Osteocyte (in vitro differentiated cells): ENCODE results near the gene SLC1A3. TPM values are rescaled to one million over a fixed set of nuclear protein-coding genes. Genes with fewer than 3 reads are reported as not detected.

ENCODE experiments used
- DNase-seq: peaks from one replicate; pipeline ENCODE4 v3.0.0; 2021; ENCODE audit warnings: mixed read lengths; ENCODE audit not compliant: unreplicated experiment; ENCODE audit errors: extremely low spot score
- H3K27ac Mint-ChIP-seq: one replicate; pipeline ENCODE4 v1.8.0; 2021; ENCODE audit warnings: mild to moderate bottlenecking, mixed read lengths; ENCODE audit not compliant: unreplicated experiment
- H3K27me3 Mint-ChIP-seq: one replicate; pipeline ENCODE4 v1.8.0; 2021; ENCODE audit warnings: mixed read lengths; ENCODE audit not compliant: unreplicated experiment
- H3K36me3 Mint-ChIP-seq: one replicate; pipeline ENCODE4 v1.8.0; 2021; ENCODE audit warnings: mixed read lengths; ENCODE audit not compliant: unreplicated experiment
- H3K4me1 Mint-ChIP-seq: one replicate; pipeline ENCODE4 v1.8.0; 2021; ENCODE audit warnings: mixed read lengths; ENCODE audit not compliant: unreplicated experiment
- H3K4me3 Mint-ChIP-seq: one replicate; pipeline ENCODE4 v1.8.0; 2021; ENCODE audit warnings: mild to moderate bottlenecking, moderate library complexity, mixed read lengths; ENCODE audit not compliant: unreplicated experiment
- H3K9me3 Mint-ChIP-seq: one replicate; pipeline ENCODE4 v1.8.0; 2021; ENCODE audit warnings: mixed read lengths; ENCODE audit not compliant: unreplicated experiment
- CTCF ChIP-seq: fragments of 200-600 bp; sonication (generic); IDR thresholded peaks from 2 replicates; pipeline ENCODE4 v1.5.0; 2021; ENCODE audit warnings: antibody characterized with exemption, mild to moderate bottlenecking, moderate library complexity
- total RNA-seq: library from RNA; stranded (reverse); gene quantifications from 2 replicates; pipeline ENCODE4 v1.2.1, GENCODE V29; 2021

SLC1A3 gene
- total RNA-seq, 1 donor from 2014 or later: 19.9 TPM

DNA sequence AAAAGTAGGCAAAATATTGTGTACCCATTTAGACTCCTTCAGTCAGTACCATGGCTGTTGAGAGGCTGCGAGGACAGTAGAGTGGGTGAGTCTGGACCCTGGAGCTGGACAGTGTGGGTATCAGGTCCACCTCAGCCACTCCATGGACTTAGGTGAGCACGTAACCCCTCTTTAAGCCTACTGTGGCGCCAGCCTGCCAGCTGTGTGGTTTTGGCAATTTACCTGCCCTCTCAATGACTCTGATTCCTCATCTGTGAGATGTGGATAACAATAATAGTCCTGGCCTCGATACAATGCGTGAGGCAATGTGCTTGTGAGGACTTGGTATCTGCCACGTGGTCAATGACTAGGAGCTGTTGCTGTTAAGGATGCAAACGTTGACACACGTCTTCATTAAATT lies 17.9 kb downstream of the SLC1A3 start:
- peaks cover 26% of the 10 kb centered on the region for H3K27me3 Mint-ChIP-seq
- no peaks in the 10 kb centered on the region for H3K9me3 Mint-ChIP-seq
- no peak for DNase-seq
- H3K27ac Mint-ChIP-seq: no peak overlapping the region
- H3K4me3 Mint-ChIP-seq: no peak overlapping the region
- TF ChIP-seq CTCF: no peak
- H3K36me3 Mint-ChIP-seq: no peaks in the 10 kb centered on the region
- no peaks in the 10 kb centered on the region for H3K4me1 Mint-ChIP-seq

DNA sequence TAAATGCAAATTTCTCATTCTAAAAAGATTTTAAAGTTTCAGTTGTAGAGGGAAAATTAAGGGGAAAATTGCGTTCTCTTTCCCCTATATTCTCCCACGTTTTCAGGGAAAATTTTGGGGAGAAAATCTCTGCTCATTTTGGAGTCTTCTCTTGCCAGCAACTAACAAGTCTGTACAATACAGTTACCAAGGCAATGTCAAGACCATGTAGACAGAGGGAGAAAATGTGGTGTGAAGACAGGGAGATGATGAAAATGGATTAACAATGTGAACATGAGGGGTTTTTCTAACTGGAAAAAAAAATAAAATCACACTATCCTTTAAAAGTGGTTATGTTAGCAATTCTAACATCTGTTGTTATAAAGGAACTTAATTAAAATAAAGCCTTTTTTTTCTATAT lies 22.3 kb downstream of the SLC1A3 start:
- peaks cover 14% of the 10 kb centered on the region for H3K36me3 Mint-ChIP-seq
- no peak overlapping the region for H3K27ac Mint-ChIP-seq
- no peaks in the 10 kb centered on the region for H3K4me1 Mint-ChIP-seq
- no peaks in the 10 kb centered on the region for H3K9me3 Mint-ChIP-seq
- DNase-seq: no peak
- no peak overlapping the region for H3K4me3 Mint-ChIP-seq
- TF ChIP-seq CTCF: no peak
- H3K27me3 Mint-ChIP-seq: peaks cover 40% of the 10 kb centered on the region

DNA sequence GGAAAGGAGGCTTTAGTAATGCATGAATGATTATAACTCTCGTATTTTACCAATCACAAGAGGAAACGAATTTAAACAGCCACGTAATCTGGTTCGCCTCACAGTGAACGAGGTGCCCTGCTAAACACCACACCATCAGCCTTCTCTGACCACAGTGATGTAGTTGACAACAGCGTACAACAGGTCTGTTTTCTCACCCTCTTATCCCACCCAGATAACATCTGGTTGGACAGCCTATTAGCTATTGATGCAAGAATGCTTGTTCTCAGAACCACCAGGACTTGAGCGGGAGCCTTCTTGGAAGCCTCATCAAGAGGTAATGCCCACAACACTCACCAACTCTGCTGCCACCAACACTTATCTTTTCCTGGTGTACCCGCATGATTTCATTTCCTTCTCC lies 23.3 kb downstream of the SLC1A3 start:
- H3K9me3 Mint-ChIP-seq: no peaks in the 10 kb centered on the region
- peaks cover 40% of the 10 kb centered on the region for H3K27me3 Mint-ChIP-seq
- no peak overlapping the region for H3K4me3 Mint-ChIP-seq
- peaks cover 14% of the 10 kb centered on the region for H3K36me3 Mint-ChIP-seq
- H3K27ac Mint-ChIP-seq: no peak overlapping the region
- no peak for TF ChIP-seq CTCF
- DNase-seq: no peak
- H3K4me1 Mint-ChIP-seq: no peaks in the 10 kb centered on the region

DNA sequence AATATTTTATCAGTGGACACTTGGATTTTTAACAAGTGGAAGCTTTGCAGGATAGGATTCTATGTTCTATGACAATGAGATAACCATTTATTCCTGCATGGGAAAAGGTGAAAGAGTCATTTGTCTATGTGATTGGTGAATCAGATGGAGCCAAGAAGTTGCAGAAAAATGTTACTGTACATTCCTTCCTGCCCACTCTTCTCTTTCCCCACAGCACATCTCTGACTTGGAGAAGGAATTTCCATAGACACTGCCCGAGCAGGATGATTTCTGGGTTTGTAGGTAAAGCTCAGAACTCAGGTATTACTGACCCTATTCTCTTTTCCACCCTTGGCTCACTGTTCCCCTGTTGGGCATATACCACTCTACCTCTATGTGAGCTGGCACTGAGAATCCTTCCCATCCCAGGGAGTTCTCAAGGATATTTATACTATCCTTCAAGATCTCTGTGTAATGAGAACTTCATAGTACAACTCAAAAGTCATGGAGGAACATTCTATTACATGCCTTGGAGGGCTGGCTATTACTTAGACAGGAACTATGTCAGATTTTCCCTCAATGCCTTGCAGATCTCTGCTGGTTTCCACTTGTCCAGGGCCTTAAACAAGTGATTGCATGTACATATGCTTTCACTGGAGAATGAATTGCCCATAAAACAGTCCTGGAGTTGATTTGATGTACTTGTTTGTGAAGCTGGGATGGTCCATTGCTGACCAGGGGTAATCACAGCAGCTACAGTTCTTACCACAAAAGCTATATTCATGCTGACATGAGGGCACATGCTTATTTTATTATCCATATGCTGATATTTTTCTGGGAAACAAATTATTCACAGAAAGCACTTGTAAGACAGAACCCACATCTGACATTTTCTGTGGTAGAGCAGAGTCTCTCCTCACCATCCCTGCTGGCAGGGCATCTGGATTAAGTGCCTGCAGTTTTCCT lies 24.1 kb downstream of the SLC1A3 start:
- Mint-ChIP-seq H3K27me3 (peaks cover 40% of the 10 kb centered on the region), H3K4me3 (no peak overlapping the region), H3K9me3 (no peaks in the 10 kb centered on the region), H3K27ac (no peak overlapping the region), H3K36me3 (peaks cover 14% of the 10 kb centered on the region), H3K4me1 (no peaks in the 10 kb centered on the region)
- DNase-seq: no peak
- no peak for TF ChIP-seq CTCF

DNA sequence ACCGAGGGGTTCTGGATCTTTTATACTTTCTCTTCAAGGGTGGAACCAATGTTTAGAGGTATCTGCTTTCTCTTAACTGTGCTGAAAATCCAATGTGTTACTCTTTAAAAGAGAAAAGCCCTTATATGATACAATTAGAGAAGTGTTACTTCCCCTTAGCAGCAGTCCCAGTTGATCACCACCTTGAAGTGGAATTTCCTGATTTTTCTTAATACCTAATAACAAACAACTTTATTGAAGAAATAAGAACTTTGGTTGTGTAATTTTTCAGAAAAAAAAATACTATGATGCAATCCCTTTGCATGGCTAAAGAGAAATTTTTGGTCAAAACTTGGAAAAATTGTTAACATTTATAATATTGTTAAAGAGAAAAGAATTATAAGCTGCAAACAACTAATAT lies 24.7 kb downstream of the SLC1A3 start:
- DNase-seq: no peak
- H3K36me3 Mint-ChIP-seq: peaks cover 14% of the 10 kb centered on the region
- H3K27me3 Mint-ChIP-seq: peaks cover 40% of the 10 kb centered on the region
- no peaks in the 10 kb centered on the region for H3K9me3 Mint-ChIP-seq
- H3K4me1 Mint-ChIP-seq: no peaks in the 10 kb centered on the region
- no peak overlapping the region for H3K27ac Mint-ChIP-seq
- no peak overlapping the region for H3K4me3 Mint-ChIP-seq
- TF ChIP-seq CTCF: no peak
